Measurements from ENCODE around the gene FTL.
A peak's percentile ranks its signal among the peaks of the same experiment; 100 is the strongest.

The FTL gene

GRCh38 chr19:48946463-48947257 lies 18.4 kb upstream of the FTL start:
- DNase-seq: no peak

GRCh38 chr19:48947258-48947542 lies 17.9 kb upstream of the FTL start:
- DNase-seq: no peak

- DNase-seq: no peak
These were observed 14.9 kb upstream of the FTL start for GRCh38 chr19:48950159-48950558.

GRCh38 chr19:48950830-48951519 lies 14.1 kb upstream of the FTL start:
- DNase-seq: no peak

GRCh38 chr19:48953141-48953540 lies 12.0 kb upstream of the FTL start:
- no peak for DNase-seq

GRCh38 chr19:48953990-48954594 lies 11.0 kb upstream of the FTL start:
- no peak for DNase-seq

- DNase-seq: peak; percentile 93
These were observed 10.4 kb upstream of the FTL start, which contains the start of gene BAX for GRCh38 chr19:48954595-48955307. BAX (plus strand) TSS chr19:48954875; CDS start chr19:48954929, 54 bp downstream.

GRCh38 chr19:48955308-48955958 lies 9.7 kb upstream of the FTL start:
- DNase-seq: no peak

- DNase-seq: no peak
These were observed 7.1 kb upstream of the FTL start for GRCh38 chr19:48958006-48958405.

GRCh38 chr19:48959341-48960239 lies 5.5 kb upstream of the FTL start:
- DNase-seq: no peak

- DNase-seq: no peak
These were observed 4.0 kb upstream of the FTL start for GRCh38 chr19:48961051-48961649.

- DNase-seq: no peak
These were observed 3.5 kb upstream of the FTL start for GRCh38 chr19:48961673-48962028.

GRCh38 chr19:48962029-48962848 lies 2.9 kb upstream of the FTL start:
- peak; percentile 17 for DNase-seq

GRCh38 chr19:48962849-48963165 lies 2.3 kb upstream of the FTL start:
- DNase-seq: no peak

GRCh38 chr19:48963371-48964204 lies 1.5 kb upstream of the FTL start:
- DNase-seq: peak; percentile 72

GRCh38 chr19:48964205-48965039 lies 687 bp upstream of the FTL start:
- peak; percentile 49 for DNase-seq

- DNase-seq: peak; percentile 64
These were observed 864 bp downstream of the FTL start for GRCh38 chr19:48965806-48966540.

Measured in HCEC 1CT (cell line).